Measurements from ENCODE around the gene PRKD1. TPM values are rescaled to one million over a fixed set of nuclear protein-coding genes. Genes with fewer than 3 reads are reported as not detected.

Gene PRKD1
- total and polyA plus RNA-seq, 2 of the 13 experiments (the other 11 are each of a cell fraction or from before 2014, with no cell fraction given) = 0.22 to 1.3 TPM

DNA sequence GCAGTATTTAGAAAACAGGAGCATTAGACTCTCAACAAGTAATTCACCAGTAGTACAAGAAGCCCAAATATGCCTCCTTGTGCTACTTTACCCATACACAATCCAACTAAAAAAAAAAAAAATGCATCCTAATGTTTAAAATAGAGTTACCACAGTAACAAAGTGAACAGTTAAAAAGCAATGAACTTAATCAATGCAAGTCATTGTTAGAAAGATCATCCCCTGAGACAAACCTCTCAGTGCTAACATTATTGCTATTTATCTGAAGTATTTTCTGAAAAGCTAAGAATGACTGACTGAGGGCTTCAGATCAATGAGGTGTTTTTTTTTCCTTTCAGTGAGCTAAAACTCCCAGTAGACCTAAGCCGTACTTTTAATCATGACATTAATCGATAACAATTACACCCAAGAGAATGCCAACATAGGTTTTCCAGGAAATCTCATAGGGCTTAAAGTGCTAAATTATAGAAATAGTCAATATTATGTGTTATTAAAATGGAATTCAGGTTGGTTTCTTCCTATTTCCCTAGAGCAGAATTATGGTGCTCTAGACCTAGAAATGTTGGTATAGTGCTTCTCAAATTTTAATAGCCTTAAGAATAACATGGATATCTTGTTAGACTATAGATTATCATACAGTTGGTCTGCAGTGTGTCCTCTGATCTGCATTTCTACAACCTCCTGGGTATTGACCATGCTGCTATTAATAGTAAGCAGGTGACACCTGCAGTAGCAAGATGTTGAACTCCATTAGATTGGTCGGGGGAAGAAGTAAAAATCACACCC lies 123.0 kb downstream of the PRKD1 start:
- 28% methylated on average over 3 of the region's 3 CpGs for WGBS (ENCODE audit: low lambda C conversion rate)
- Histone ChIP-seq H3K27ac (ENCODE audit: extremely low read length, insufficient read depth, low read length) (no peak overlapping the region), H3K36me3 (replicated peaks in 1 of 2; ENCODE audit: control insufficient read depth in 1 of 2, insufficient read depth in 2 of 2, low read length in 2 of 2) (no peaks in the 10 kb centered on the region), H2AFZ (ENCODE audit: low read length) (no peak overlapping the region), H3K9ac (ENCODE audit: insufficient read depth, low read depth, low read length) (no peak overlapping the region), H3K4me3 (replicated peaks in 1 of 3; ENCODE audit: insufficient read depth in 1 of 3, low read depth in 2 of 3, low read length in 3 of 3) (no peak overlapping the region), H3K27me3 (ENCODE audit: control insufficient read depth in 1 of 2, insufficient read depth in 2 of 2, low read length in 2 of 2) (no peaks in the 10 kb centered on the region), H3K9me3 (ENCODE audit: low read length) (peaks cover 99% of the 10 kb centered on the region), H3K79me2 (ENCODE audit: insufficient read depth, low read length) (no peaks in the 10 kb centered on the region), H4K20me1 (ENCODE audit: insufficient read depth, low read length) (no peaks in the 10 kb centered on the region), H3K4me1 (ENCODE audit: insufficient read depth, low read length) (no peaks in the 10 kb centered on the region), H3K4me2 (ENCODE audit: low read depth, low read length) (no peak overlapping the region)
- in situ Hi-C loops (cut with HindIII; ENCODE audit: extremely low pct_ligation_motif_present, low pct_unique_long_range_greater_than_20kb) = no loop called here
- intact Hi-C loops (cut with micrococcal nuclease; ENCODE audit: unreplicated experiment) = no loop called here
- FAIRE-seq (no peak), ATAC-seq (no peak), DNase-seq (ENCODE audit: low spot score) (no peak)
- ChIA-PET CTCF (ENCODE audit: low intra/inter-chr PET ratio, low total read pairs) (no interaction called here), POLR2A (no interaction called here)
- BruUV-seq (replicated peaks) = no TSS peak
- TF ChIP-seq ZFP41 (CRISPR knock-in tag; IDR thresholded peaks at IDR 0.05; ENCODE audit: borderline replicate concordance) = no peak
- no peak for TF ChIP-seq DMAP1 (CRISPR knock-in tag; IDR thresholded peaks at IDR 0.05)
- TF ChIP-seq ATF1 (CRISPR knock-in tag; IDR thresholded peaks at IDR 0.05) = no peak
- no peak for TF ChIP-seq FOXK2 (IDR thresholded peaks at IDR 0.05)
- TF ChIP-seq, protein P1, sequence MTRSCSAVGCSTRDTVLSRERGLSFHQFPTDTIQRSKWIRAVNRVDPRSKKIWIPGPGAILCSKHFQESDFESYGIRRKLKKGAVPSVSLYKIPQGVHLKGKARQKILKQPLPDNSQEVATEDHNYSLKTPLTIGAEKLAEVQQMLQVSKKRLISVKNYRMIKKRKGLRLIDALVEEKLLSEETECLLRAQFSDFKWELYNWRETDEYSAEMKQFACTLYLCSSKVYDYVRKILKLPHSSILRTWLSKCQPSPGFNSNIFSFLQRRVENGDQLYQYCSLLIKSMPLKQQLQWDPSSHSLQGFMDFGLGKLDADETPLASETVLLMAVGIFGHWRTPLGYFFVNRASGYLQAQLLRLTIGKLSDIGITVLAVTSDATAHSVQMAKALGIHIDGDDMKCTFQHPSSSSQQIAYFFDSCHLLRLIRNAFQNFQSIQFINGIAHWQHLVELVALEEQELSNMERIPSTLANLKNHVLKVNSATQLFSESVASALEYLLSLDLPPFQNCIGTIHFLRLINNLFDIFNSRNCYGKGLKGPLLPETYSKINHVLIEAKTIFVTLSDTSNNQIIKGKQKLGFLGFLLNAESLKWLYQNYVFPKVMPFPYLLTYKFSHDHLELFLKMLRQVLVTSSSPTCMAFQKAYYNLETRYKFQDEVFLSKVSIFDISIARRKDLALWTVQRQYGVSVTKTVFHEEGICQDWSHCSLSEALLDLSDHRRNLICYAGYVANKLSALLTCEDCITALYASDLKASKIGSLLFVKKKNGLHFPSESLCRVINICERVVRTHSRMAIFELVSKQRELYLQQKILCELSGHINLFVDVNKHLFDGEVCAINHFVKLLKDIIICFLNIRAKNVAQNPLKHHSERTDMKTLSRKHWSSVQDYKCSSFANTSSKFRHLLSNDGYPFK (CRISPR knock-in tag; IDR thresholded peaks at IDR 0.05; ENCODE audit: borderline replicate concordance) = no peak
- TF ChIP-seq, protein P2, sequence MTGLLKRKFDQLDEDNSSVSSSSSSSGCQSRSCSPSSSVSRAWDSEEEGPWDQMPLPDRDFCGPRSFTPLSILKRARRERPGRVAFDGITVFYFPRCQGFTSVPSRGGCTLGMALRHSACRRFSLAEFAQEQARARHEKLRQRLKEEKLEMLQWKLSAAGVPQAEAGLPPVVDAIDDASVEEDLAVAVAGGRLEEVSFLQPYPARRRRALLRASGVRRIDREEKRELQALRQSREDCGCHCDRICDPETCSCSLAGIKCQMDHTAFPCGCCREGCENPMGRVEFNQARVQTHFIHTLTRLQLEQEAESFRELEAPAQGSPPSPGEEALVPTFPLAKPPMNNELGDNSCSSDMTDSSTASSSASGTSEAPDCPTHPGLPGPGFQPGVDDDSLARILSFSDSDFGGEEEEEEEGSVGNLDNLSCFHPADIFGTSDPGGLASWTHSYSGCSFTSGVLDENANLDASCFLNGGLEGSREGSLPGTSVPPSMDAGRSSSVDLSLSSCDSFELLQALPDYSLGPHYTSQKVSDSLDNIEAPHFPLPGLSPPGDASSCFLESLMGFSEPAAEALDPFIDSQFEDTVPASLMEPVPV (CRISPR knock-in tag; IDR thresholded peaks at IDR 0.05) = no peak
- no peak for TF ChIP-seq ZNF33B (CRISPR knock-in tag; IDR thresholded peaks at IDR 0.05)
- no peak for TF ChIP-seq TBP (CRISPR knock-in tag; IDR thresholded peaks at IDR 0.05)
- TF ChIP-seq, protein P3, sequence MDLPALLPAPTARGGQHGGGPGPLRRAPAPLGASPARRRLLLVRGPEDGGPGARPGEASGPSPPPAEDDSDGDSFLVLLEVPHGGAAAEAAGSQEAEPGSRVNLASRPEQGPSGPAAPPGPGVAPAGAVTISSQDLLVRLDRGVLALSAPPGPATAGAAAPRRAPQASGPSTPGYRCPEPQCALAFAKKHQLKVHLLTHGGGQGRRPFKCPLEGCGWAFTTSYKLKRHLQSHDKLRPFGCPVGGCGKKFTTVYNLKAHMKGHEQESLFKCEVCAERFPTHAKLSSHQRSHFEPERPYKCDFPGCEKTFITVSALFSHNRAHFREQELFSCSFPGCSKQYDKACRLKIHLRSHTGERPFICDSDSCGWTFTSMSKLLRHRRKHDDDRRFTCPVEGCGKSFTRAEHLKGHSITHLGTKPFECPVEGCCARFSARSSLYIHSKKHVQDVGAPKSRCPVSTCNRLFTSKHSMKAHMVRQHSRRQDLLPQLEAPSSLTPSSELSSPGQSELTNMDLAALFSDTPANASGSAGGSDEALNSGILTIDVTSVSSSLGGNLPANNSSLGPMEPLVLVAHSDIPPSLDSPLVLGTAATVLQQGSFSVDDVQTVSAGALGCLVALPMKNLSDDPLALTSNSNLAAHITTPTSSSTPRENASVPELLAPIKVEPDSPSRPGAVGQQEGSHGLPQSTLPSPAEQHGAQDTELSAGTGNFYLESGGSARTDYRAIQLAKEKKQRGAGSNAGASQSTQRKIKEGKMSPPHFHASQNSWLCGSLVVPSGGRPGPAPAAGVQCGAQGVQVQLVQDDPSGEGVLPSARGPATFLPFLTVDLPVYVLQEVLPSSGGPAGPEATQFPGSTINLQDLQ (CRISPR knock-in tag; IDR thresholded peaks at IDR 0.05) = no peak
- TF ChIP-seq, protein P4, sequence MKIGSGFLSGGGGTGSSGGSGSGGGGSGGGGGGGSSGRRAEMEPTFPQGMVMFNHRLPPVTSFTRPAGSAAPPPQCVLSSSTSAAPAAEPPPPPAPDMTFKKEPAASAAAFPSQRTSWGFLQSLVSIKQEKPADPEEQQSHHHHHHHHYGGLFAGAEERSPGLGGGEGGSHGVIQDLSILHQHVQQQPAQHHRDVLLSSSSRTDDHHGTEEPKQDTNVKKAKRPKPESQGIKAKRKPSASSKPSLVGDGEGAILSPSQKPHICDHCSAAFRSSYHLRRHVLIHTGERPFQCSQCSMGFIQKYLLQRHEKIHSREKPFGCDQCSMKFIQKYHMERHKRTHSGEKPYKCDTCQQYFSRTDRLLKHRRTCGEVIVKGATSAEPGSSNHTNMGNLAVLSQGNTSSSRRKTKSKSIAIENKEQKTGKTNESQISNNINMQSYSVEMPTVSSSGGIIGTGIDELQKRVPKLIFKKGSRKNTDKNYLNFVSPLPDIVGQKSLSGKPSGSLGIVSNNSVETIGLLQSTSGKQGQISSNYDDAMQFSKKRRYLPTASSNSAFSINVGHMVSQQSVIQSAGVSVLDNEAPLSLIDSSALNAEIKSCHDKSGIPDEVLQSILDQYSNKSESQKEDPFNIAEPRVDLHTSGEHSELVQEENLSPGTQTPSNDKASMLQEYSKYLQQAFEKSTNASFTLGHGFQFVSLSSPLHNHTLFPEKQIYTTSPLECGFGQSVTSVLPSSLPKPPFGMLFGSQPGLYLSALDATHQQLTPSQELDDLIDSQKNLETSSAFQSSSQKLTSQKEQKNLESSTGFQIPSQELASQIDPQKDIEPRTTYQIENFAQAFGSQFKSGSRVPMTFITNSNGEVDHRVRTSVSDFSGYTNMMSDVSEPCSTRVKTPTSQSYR (CRISPR knock-in tag; IDR thresholded peaks at IDR 0.05; ENCODE audit: borderline replicate concordance) = no peak
- TF ChIP-seq, protein P5, sequence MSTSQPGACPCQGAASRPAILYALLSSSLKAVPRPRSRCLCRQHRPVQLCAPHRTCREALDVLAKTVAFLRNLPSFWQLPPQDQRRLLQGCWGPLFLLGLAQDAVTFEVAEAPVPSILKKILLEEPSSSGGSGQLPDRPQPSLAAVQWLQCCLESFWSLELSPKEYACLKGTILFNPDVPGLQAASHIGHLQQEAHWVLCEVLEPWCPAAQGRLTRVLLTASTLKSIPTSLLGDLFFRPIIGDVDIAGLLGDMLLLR (CRISPR knock-in tag; IDR thresholded peaks at IDR 0.05) = no peak
- no peak for TF ChIP-seq KAT7 (CRISPR knock-in tag; IDR thresholded peaks at IDR 0.05; ENCODE audit: borderline replicate concordance)
- no peak for TF ChIP-seq SRSF4 (IDR thresholded peaks at IDR 0.05; ENCODE audit: low read depth, low read length, poor library complexity, severe bottlenecking)

Data from HepG2 (cell line).